NB4 (cell line): Measurements from ENCODE around the gene PER3.

Experiments used
- DNase-seq: peaks from one replicate; pipeline ENCODE4 v3.0.0; 2010; ENCODE audit warnings: low read depth
- H3K4me3 ChIP-seq: one replicate; pipeline ENCODE4 v1.5.1; 2011; ENCODE audit warnings: mild to moderate bottlenecking, low read depth, low read length, moderate library complexity
- CTCF ChIP-seq: IDR thresholded peaks from one replicate; pipeline ENCODE4 v1.5.1; 2012; ENCODE audit warnings: low read depth, low read length
- MAX ChIP-seq: IDR thresholded peaks from 2 replicates; pipeline ENCODE4 v1.6.1; 2011; ENCODE audit warnings: low read depth, low read length
- MYC ChIP-seq: IDR thresholded peaks from 2 replicates; pipeline ENCODE4 v1.6.1; 2011; ENCODE audit warnings: low read depth, low read length
- POLR2A ChIP-seq: IDR thresholded peaks from 2 replicates; pipeline ENCODE4 v1.6.1; 2011; ENCODE audit warnings: mild to moderate bottlenecking; ENCODE audit not compliant: insufficient read length; ENCODE audit errors: extremely low read depth

The PER3 gene

GRCh38 chr1:7860130-7860529 lies 76.0 kb downstream of the PER3 start:
- no peak for DNase-seq
- no peak overlapping the region for H3K4me3 ChIP-seq
- no peak for TF ChIP-seq MAX
- TF ChIP-seq POLR2A = no peak
- TF ChIP-seq MYC = no peak
- no peak for TF ChIP-seq CTCF

- DNase-seq = no peak
- TF ChIP-seq POLR2A = no peak
- TF ChIP-seq CTCF = no peak
- no peak for TF ChIP-seq MYC
- no peak for TF ChIP-seq MAX
- no peak overlapping the region for H3K4me3 ChIP-seq
Measured at GRCh38 chr1:7861452-7861851, 77.4 kb downstream of the PER3 start.

GRCh38 chr1:7862211-7863060 lies 78.3 kb downstream of the PER3 start:
- DNase-seq = no peak
- no peak for TF ChIP-seq CTCF
- no peak for TF ChIP-seq POLR2A
- no peak for TF ChIP-seq MAX
- TF ChIP-seq MYC = no peak
- no peak overlapping the region for H3K4me3 ChIP-seq

- no peak overlapping the region for H3K4me3 ChIP-seq
- TF ChIP-seq MYC (no peak), MAX (no peak), CTCF (no peak), POLR2A (no peak)
- DNase-seq = no peak
Measured at GRCh38 chr1:7863756-7864328, 79.8 kb downstream of the PER3 start.

- DNase-seq = no peak
- no peak overlapping the region for H3K4me3 ChIP-seq
- TF ChIP-seq MYC (no peak), POLR2A (no peak), MAX (no peak), CTCF (no peak)
Measured at GRCh38 chr1:7865978-7866377, 81.9 kb downstream of the PER3 start.
